Colonic mucosa (tissue), 4 donors: ENCODE measurements around the gene PRRC2A. TPM values are rescaled to one million over a fixed set of nuclear protein-coding genes. Genes with fewer than 3 reads are reported as not detected.

Experiments
- DNase-seq: peaks from one replicate; pipeline ENCODE4 v3.0.0-alpha.2; 2020
- H3K27ac ChIP-seq: fragments of 200-600 bp; one replicate; pipeline ENCODE4 v1.8.0; 2021
- H3K27me3 ChIP-seq: fragments of 200-600 bp; one replicate; pipeline ENCODE4 v1.8.0; 2021
- H3K36me3 ChIP-seq: fragments of 200-600 bp; one replicate; pipeline ENCODE4 v1.8.0; 2021
- H3K4me1 ChIP-seq: fragments of 200-600 bp; one replicate; pipeline ENCODE4 v1.8.0; 2021; ENCODE audit warnings: mild to moderate bottlenecking
- H3K4me3 ChIP-seq: fragments of 200-600 bp; one replicate; pipeline ENCODE4 v1.8.0; 2021
- H3K9ac ChIP-seq, 2 donors: one replicate each; pipeline ENCODE4 v1.7.0; 2013; ENCODE audit warnings: control low read depth in 2 of 2, low read depth in 2 of 2, low read length in 2 of 2
- H3K9me3 ChIP-seq: fragments of 200-600 bp; one replicate; pipeline ENCODE4 v1.8.0; 2021
- intact Hi-C: fragments of 100-400 bp; cut with DNase I; formaldehyde crosslinking; loops from one replicate; pipeline ENCODE4 v1.14.1; 2022
- microRNA-seq: library from miRNA; unstranded; fragments of <30 nt; microRNA quantifications from one replicate; pipeline ENCODE4, GENCODE V29; 2019
- total RNA-seq, 2 donors: library from RNA; stranded (reverse); fragmentation: NEBNext Ultra II Directional in 1 of 2; extraction: Animal tissue kit (Norgen Biotek cat#: 25700) in 1 of 2; gene quantifications; one replicate each; pipeline ENCODE4 v1.2.1, GENCODE V29; 2021
- TF ChIP-seq, protein P1 (sequence below): fragments of 200-600 bp; IDR thresholded peaks from one replicate; pipeline ENCODE4 v1.8.0; 2022; ENCODE audit warnings: antibody characterized with exemption, mild to moderate bottlenecking
- donor health status: healthy.
- donor health status: DM: no; HTN: no; CAD: no.
- donor health status: DM: no; HTN: no; CAD: no.

PRRC2A gene
- total RNA-seq, 2 donors from 2014 or later, result 107 to 171 TPM

DNA sequence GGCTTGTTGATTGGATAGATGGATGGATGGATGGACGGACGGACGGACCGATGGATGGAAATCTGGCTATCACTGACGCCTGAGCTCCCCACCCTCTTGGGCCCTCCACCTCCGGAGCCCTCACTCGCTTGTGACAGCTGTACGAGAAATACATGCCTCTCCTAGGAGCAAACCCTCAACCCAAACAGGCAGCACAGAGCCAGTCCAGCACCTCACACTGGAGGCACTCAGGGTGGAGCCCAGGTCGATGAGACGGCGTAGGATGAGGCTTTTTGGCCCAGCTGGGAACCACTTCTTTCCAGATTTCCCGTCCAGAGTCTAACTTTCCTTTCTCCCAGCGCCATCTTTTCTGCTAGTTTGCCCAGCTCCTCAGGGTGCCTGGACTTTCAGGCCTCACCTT, 63.1 kb downstream of the PRRC2A start:
- peaks cover 9% of the 10 kb centered on the region for H3K4me1 ChIP-seq
- TF ChIP-seq, protein P1, sequence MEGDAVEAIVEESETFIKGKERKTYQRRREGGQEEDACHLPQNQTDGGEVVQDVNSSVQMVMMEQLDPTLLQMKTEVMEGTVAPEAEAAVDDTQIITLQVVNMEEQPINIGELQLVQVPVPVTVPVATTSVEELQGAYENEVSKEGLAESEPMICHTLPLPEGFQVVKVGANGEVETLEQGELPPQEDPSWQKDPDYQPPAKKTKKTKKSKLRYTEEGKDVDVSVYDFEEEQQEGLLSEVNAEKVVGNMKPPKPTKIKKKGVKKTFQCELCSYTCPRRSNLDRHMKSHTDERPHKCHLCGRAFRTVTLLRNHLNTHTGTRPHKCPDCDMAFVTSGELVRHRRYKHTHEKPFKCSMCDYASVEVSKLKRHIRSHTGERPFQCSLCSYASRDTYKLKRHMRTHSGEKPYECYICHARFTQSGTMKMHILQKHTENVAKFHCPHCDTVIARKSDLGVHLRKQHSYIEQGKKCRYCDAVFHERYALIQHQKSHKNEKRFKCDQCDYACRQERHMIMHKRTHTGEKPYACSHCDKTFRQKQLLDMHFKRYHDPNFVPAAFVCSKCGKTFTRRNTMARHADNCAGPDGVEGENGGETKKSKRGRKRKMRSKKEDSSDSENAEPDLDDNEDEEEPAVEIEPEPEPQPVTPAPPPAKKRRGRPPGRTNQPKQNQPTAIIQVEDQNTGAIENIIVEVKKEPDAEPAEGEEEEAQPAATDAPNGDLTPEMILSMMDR, result no peak
- no peaks in the 10 kb centered on the region for H3K9me3 ChIP-seq
- H3K36me3 ChIP-seq, result peaks cover 5% of the 10 kb centered on the region
- intact Hi-C loops, result loop anchor here (5.0 kb wide), 1 partner anchor 84 kb away; no protein-coding TSS in a partner anchor
- no peaks in the 10 kb centered on the region for H3K27me3 ChIP-seq
- no peak overlapping the region for H3K27ac ChIP-seq
- peak overlapping the region; percentile 30 for H3K4me3 ChIP-seq
- DNase-seq, result no peak
- peak overlapping the region in 1 of 2 donors; percentile 72 for H3K9ac ChIP-seq

DNA sequence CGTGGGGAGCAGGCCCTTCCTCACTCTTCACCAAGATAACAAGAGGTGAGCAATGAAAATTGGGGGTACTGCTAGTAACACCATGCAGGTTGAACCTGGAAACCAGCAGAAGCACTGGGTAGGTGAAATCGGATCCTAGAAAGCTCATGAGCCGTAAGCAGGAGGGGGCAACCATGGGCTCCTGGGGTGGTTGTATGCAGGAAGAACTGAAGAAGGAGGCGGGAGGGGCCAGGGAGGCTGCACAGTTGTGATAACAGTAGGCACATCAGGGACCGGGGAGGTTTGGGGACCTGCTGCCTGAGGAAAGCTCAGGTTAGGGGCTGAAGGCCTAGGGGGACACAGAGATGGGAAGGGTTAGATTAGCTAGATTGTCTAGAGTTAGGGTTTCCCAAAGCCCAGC, 66.0 kb downstream of the PRRC2A start:
- no peak overlapping the region for H3K27ac ChIP-seq
- no peak overlapping the region for H3K4me3 ChIP-seq
- no peaks in the 10 kb centered on the region for H3K27me3 ChIP-seq
- H3K36me3 ChIP-seq, result peaks cover 10% of the 10 kb centered on the region
- intact Hi-C loops, result no loop called here
- H3K9me3 ChIP-seq, result no peaks in the 10 kb centered on the region
- TF ChIP-seq, protein P1, result no peak
- no peak for DNase-seq
- H3K4me1 ChIP-seq, result no peaks in the 10 kb centered on the region
- H3K9ac ChIP-seq, result no peak overlapping the region

DNA sequence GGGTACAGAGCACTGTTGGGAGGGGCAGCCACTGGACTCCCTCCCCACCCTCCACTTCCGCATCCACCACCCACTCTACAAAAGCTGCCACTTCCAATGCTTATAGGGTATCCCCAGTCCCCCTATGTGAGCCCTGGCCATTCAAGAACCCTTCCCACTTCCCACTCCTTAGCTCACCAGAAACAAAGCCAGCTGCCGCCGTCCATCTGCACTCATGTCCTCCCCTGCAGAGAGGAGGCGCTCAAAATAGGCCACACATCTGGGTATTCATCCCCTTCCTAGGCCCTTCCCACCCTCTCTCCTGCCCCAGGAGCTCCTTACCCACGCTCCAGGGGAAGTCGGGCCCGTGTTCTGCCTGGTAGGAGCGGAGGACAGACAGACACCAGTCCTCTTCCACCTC, 66.8 kb downstream of the PRRC2A start:
- H3K4me3 ChIP-seq, result no peak overlapping the region
- H3K27me3 ChIP-seq, result no peaks in the 10 kb centered on the region
- intact Hi-C loops, result no loop called here
- peaks cover 10% of the 10 kb centered on the region for H3K36me3 ChIP-seq
- H3K9me3 ChIP-seq, result no peaks in the 10 kb centered on the region
- H3K9ac ChIP-seq, result no peak overlapping the region
- H3K27ac ChIP-seq, result no peak overlapping the region
- TF ChIP-seq, protein P1, result no peak
- no peak for DNase-seq
- H3K4me1 ChIP-seq, result no peaks in the 10 kb centered on the region

Small RNAs within 50 kb of the gene (microRNA-seq; reads per million reads assigned to microRNA genes)
- not detected for gene MIR6832

Other genes starting within 250 kb of the PRRC2A start
- gene MICA, start 217.1 kb upstream of the PRRC2A start, total RNA-seq, result 10 to 100 TPM; 15.0 to 26.7 TPM
- 1 to 10 TPM; 5.6 to 6.7 TPM for gene MICB, start 122.6 kb upstream of the PRRC2A start, total RNA-seq
- not detected for gene MCCD1, start 91.8 kb upstream of the PRRC2A start, total RNA-seq
- gene DDX39B, start 78.7 kb upstream of the PRRC2A start, total RNA-seq, result 100 to 1,000 TPM; 213 to 422 TPM
- gene ATP6V1G2, start 74.1 kb upstream of the PRRC2A start, total RNA-seq, result under 1 TPM; 0.57 to 0.85 TPM
- 10 to 100 TPM; 16.1 to 18.8 TPM for gene NFKBIL1, start 73.1 kb upstream of the PRRC2A start, total RNA-seq
- gene LTA, start 48.4 kb upstream of the PRRC2A start, total RNA-seq, result 1 to 10 TPM in 1 of 2 donors, under 1 TPM in 1; 0.35 to 2.4 TPM
- gene TNF, start 45.1 kb upstream of the PRRC2A start, total RNA-seq, result 1 to 10 TPM in 1 of 2 donors, under 1 TPM in 1; 0.48 to 1.4 TPM
- 1 to 10 TPM; 3.4 to 5.7 TPM for gene LTB, start 38.3 kb upstream of the PRRC2A start, total RNA-seq
- gene LST1, start 34.4 kb upstream of the PRRC2A start, total RNA-seq, result 1 to 10 TPM; 4.8 to 9.2 TPM
- gene NCR3, start 27.7 kb upstream of the PRRC2A start, total RNA-seq, result under 1 TPM; 0.67 to 0.90 TPM
- 10 to 100 TPM in 1 of 2 donors, 1 to 10 TPM in 1; 5.0 to 20.7 TPM for gene AIF1, start 5.5 kb upstream of the PRRC2A start, total RNA-seq
- gene BAG6, start 31.9 kb downstream of the PRRC2A start, total RNA-seq, result 100 to 1,000 TPM; 266 to 337 TPM
- gene APOM, start 35.2 kb downstream of the PRRC2A start, total RNA-seq, result 1 to 10 TPM; 1.6 to 2.4 TPM
- gene C6orf47, start 40.1 kb downstream of the PRRC2A start, total RNA-seq, result 10 to 100 TPM; 28.3 to 32.8 TPM
- 10 to 100 TPM; 11.0 to 14.9 TPM for gene GPANK1, start 44.3 kb downstream of the PRRC2A start, total RNA-seq
- 100 to 1,000 TPM; 140 to 152 TPM for gene CSNK2B, start 45.4 kb downstream of the PRRC2A start, total RNA-seq
- gene LY6G5B, start 49.3 kb downstream of the PRRC2A start, total RNA-seq, result 1 to 10 TPM; 4.4 to 9.0 TPM
- 1 to 10 TPM; 1.9 to 2.8 TPM for gene LY6G5C, start 60.4 kb downstream of the PRRC2A start, total RNA-seq
- gene ABHD16A, start 82.6 kb downstream of the PRRC2A start, total RNA-seq, result 10 to 100 TPM; 56.8 to 65.2 TPM
- gene LY6G6F, start 86.2 kb downstream of the PRRC2A start, total RNA-seq, result not detected
- not detected for gene LY6G6D, start 94.6 kb downstream of the PRRC2A start, total RNA-seq
- gene LY6G6C, start 101.0 kb downstream of the PRRC2A start, total RNA-seq, result 1 to 10 TPM in 1 of 2 donors, not detected in 1; 2.3 TPM
- gene MPIG6B, start 102.7 kb downstream of the PRRC2A start, total RNA-seq, result under 1 TPM; 0.19 to 0.57 TPM
- gene DDAH2, start 108.6 kb downstream of the PRRC2A start, total RNA-seq, result 10 to 100 TPM; 92.1 to 98.7 TPM
- gene CLIC1, start 115.8 kb downstream of the PRRC2A start, total RNA-seq, result 100 to 1,000 TPM; 622 to 646 TPM
- gene MSH5, start 119.3 kb downstream of the PRRC2A start, total RNA-seq, result 10 to 100 TPM; 13.3 to 34.2 TPM
- 1 to 10 TPM; 1.7 to 8.9 TPM for gene SAPCD1, start 141.9 kb downstream of the PRRC2A start, total RNA-seq
- 10 to 100 TPM in 1 of 2 donors, 1 to 10 TPM in 1; 6.1 to 10.1 TPM for gene VWA7, start 156.6 kb downstream of the PRRC2A start, total RNA-seq
- gene VARS1, start 175.0 kb downstream of the PRRC2A start, total RNA-seq, result 100 to 1,000 TPM in 1 of 2 donors, 10 to 100 TPM in 1; 40.8 to 136 TPM
- gene LSM2, start 186.3 kb downstream of the PRRC2A start, total RNA-seq, result 10 to 100 TPM; 37.6 to 61.3 TPM
- gene HSPA1L, start 194.6 kb downstream of the PRRC2A start, total RNA-seq, result 1 to 10 TPM in 1 of 2 donors, under 1 TPM in 1; 0.98 to 1.4 TPM
- gene HSPA1A, start 194.8 kb downstream of the PRRC2A start, total RNA-seq, result 100 to 1,000 TPM; 248 to 397 TPM
- 100 to 1,000 TPM; 278 to 543 TPM for gene HSPA1B, start 207.0 kb downstream of the PRRC2A start, total RNA-seq
- gene NEU1, start 242.1 kb downstream of the PRRC2A start, total RNA-seq, result 10 to 100 TPM; 33.8 to 47.4 TPM